Measurements from ENCODE around the gene MPIG6B.
A peak's percentile ranks its signal among the peaks of the same experiment; 100 is the strongest.

MPIG6B gene

DNA sequence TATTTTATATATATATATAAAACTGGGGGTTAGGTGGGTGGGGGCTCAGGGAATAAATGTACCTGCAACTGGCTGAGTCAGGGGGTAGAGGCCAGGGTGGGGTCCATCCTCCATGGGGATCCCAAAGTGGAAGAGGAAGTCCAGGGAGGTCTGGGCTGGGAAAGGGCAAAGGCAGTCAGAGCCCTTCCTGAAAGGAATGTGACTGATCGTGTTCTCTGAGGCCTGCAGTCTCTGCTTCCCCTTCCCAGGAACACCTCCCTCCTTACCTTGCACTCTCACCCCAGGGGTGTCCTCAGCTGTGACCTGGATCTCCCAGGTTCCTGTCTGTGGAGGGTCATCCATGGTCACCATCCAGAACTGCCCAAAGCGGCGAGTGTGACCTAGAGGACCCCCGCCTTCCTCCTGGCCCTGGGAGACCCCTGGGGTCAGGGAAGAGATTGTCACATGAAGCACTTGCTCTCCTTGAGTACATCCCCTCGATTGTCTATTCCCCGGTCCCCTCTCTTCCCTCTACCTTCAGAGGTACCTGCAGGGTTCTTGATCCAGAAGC lies 44.0 kb downstream of the MPIG6B start:
- Mint-ChIP-seq H3K9me3 (no peaks in the 10 kb centered on the region), H3K4me3 (no peak overlapping the region), H3K36me3 (ENCODE audit: low read depth) (peaks cover 1% of the 10 kb centered on the region), H3K27me3 (ENCODE audit: low read depth) (no peaks in the 10 kb centered on the region), H3K4me1 (peaks cover 15% of the 10 kb centered on the region), H3K27ac (no peak overlapping the region)
- TF ChIP-seq, protein P1, sequence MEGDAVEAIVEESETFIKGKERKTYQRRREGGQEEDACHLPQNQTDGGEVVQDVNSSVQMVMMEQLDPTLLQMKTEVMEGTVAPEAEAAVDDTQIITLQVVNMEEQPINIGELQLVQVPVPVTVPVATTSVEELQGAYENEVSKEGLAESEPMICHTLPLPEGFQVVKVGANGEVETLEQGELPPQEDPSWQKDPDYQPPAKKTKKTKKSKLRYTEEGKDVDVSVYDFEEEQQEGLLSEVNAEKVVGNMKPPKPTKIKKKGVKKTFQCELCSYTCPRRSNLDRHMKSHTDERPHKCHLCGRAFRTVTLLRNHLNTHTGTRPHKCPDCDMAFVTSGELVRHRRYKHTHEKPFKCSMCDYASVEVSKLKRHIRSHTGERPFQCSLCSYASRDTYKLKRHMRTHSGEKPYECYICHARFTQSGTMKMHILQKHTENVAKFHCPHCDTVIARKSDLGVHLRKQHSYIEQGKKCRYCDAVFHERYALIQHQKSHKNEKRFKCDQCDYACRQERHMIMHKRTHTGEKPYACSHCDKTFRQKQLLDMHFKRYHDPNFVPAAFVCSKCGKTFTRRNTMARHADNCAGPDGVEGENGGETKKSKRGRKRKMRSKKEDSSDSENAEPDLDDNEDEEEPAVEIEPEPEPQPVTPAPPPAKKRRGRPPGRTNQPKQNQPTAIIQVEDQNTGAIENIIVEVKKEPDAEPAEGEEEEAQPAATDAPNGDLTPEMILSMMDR (IDR thresholded peaks at IDR 0.05; ENCODE audit: unreplicated experiment in 3 of 3): no peak

DNA sequence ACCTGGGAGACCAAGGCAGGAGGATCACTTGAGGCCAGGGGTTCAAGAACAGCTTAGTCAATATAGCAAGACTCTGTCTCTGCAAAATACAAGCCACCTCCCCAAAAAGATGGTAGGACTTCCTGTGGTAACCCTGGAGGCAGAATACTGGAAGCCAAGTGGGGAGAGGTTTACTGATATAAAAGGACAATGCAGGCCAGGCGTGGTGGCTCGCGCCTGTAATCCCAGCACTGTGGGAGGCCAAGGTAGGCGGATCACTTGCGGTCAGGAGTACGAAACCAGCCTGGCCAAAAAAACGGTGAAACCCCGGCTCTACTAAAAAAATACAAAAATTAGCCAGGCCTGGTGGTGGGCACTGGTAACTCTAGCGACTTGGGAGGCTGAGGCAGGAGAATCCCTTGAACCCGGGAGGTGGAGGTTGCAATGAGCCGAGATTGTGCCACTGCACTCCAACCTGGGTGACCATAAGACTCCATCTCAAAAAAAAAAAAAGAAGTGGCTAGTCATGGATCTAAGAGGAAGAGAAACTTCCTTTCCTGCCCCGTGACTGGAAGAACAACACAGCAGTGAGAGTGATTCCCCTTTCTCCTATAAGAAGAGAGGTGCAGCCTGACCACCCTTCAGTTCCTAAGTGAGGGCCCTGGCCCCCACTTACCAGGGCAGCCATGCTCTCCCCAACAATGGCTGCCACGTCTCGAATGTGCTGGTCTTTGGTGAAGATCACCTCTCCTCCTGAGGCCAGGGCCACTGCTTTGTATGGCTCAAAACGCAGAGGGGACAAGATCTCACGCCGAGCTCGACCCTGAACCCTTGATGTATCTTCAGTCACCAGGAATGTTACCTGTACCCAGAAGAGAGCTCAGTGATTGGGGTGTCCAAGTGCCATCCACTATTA lies 45.4 kb downstream of the MPIG6B start:
- TF ChIP-seq, protein P1 (IDR thresholded peaks at IDR 0.05; ENCODE audit: unreplicated experiment in 3 of 3): no peak
- Mint-ChIP-seq H3K36me3 (ENCODE audit: low read depth) (no peaks in the 10 kb centered on the region), H3K27me3 (ENCODE audit: low read depth) (no peaks in the 10 kb centered on the region), H3K4me1 (peaks cover 10% of the 10 kb centered on the region), H3K27ac (no peak overlapping the region), H3K4me3 (no peak overlapping the region), H3K9me3 (no peaks in the 10 kb centered on the region)

DNA sequence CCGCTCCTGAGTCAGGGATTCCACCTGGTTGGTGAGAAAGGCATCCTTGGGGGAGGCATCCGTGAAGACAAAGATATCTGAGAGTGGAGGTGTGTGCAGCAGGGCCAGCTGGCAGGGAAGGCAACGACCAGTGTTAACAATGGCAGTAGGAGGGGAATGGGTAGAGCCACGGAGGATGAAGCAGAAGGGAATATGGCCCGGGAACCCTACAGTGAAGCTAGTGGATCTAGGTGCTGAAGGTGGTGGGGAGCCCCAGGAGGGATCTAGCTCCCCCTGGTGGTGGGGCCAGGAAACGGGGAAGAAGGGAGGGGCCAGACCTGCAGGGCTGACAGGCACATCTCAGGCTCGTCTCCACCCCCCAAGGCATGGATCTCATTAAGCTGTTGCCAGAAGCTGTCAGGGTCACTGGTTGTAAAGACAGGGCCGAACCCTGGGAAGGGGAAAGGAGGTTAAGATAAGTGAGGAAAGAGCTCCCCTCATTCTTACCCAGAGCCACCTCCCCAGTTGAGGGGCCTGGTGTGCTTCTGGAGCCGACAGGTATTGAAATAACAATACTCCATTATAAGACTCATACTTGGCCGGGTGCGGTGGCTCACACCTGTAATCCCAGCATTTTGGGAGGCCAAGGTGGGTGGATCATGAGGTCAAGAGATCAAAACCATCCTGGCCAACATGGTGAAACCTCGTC lies 46.7 kb downstream of the MPIG6B start:
- no peaks in the 10 kb centered on the region for H3K27me3 Mint-ChIP-seq (ENCODE audit: low read depth)
- no peak overlapping the region for H3K27ac Mint-ChIP-seq
- H3K36me3 Mint-ChIP-seq (ENCODE audit: low read depth): no peaks in the 10 kb centered on the region
- H3K4me3 Mint-ChIP-seq: no peak overlapping the region
- no peaks in the 10 kb centered on the region for H3K4me1 Mint-ChIP-seq
- H3K9me3 Mint-ChIP-seq: no peaks in the 10 kb centered on the region
- TF ChIP-seq, protein P1 (IDR thresholded peaks at IDR 0.05; ENCODE audit: unreplicated experiment in 3 of 3): peak; percentile 28 to 43 (median 34)

DNA sequence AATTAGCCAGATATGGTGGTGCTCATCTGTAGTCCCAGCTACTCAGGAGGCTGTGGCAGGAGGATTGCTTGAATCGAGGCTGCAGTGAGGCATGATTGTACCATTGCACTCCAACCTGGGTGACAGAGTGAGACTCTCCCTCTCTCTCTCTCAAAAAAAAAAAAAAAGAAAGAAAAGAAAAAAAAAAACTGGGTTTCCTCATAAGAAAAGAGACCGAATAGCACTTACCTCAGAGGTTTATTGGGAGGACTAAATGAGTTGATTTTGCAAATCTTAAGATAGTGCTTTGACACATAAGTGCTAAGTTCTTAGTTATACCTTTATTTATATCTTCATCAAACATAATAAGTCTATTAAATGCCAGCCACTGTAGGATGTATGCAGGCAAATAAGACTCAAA lies 47.7 kb downstream of the MPIG6B start:
- TF ChIP-seq, protein P1 (IDR thresholded peaks at IDR 0.05; ENCODE audit: unreplicated experiment in 3 of 3): no peak
- no peaks in the 10 kb centered on the region for H3K9me3 Mint-ChIP-seq
- no peaks in the 10 kb centered on the region for H3K27me3 Mint-ChIP-seq (ENCODE audit: low read depth)
- H3K4me1 Mint-ChIP-seq: no peaks in the 10 kb centered on the region
- H3K4me3 Mint-ChIP-seq: no peak overlapping the region
- H3K27ac Mint-ChIP-seq: no peak overlapping the region
- no peaks in the 10 kb centered on the region for H3K36me3 Mint-ChIP-seq (ENCODE audit: low read depth)

DNA sequence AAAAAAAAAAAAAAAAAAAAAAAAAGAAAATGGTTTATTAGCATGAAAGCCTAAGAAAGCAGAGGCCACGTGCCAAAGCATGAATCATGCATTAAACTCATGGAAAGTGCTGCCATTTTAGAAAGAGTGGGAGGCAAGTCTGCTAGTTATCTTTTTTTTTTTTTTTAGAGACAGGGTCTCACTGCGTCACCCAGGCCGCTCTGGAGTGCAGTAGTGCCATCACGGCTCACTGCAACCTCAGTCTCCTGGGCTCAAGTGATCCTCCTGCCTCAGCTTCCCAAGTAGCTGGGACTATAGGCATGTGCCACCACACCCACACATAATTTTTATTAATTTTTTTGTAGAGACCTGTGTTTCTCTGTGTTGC lies 48.8 kb downstream of the MPIG6B start:
- Mint-ChIP-seq H3K36me3 (ENCODE audit: low read depth) (no peaks in the 10 kb centered on the region), H3K27me3 (ENCODE audit: low read depth) (no peaks in the 10 kb centered on the region), H3K4me1 (no peaks in the 10 kb centered on the region), H3K27ac (no peak overlapping the region), H3K9me3 (no peaks in the 10 kb centered on the region), H3K4me3 (no peak overlapping the region)
- TF ChIP-seq, protein P1 (IDR thresholded peaks at IDR 0.05; ENCODE audit: unreplicated experiment in 3 of 3): no peak

All from nephron (organoid).